ENCODE measurements around the gene FADS2.

Gene FADS2

GRCh38 chr11:61827571-61828378 lies at the start of gene FADS2:
Gene FADS2 (plus strand): TSS chr11:61828300. CDS start chr11:61828391, 91 bp downstream.
- DNase-seq = peak; percentile 71

GRCh38 chr11:61778357-61778886 lies 49.7 kb upstream of the FADS2 start:
- no peak for DNase-seq

GRCh38 chr11:61778920-61779650 lies 49.0 kb upstream of the FADS2 start:
- DNase-seq = no peak

- DNase-seq = no peak
These were observed 48.2 kb upstream of the FADS2 start for GRCh38 chr11:61779666-61780525.

GRCh38 chr11:61780581-61781162 lies 47.4 kb upstream of the FADS2 start:
- no peak for DNase-seq

- DNase-seq = no peak
These were observed 46.5 kb upstream of the FADS2 start for GRCh38 chr11:61781585-61781984.

- no peak for DNase-seq
These were observed 45.8 kb upstream of the FADS2 start for GRCh38 chr11:61782299-61782698.

GRCh38 chr11:61782841-61783240 lies 45.3 kb upstream of the FADS2 start:
- DNase-seq = no peak

GRCh38 chr11:61783717-61784505 lies 44.2 kb upstream of the FADS2 start:
- no peak for DNase-seq

GRCh38 chr11:61784506-61784805 lies 43.6 kb upstream of the FADS2 start:
- no peak for DNase-seq

GRCh38 chr11:61785837-61786402 lies 42.2 kb upstream of the FADS2 start:
- no peak for DNase-seq

- DNase-seq = no peak
These were observed 40.1 kb upstream of the FADS2 start for GRCh38 chr11:61787928-61788491.

- peak; percentile 80 for DNase-seq
These were observed 36.3 kb upstream of the FADS2 start for GRCh38 chr11:61791737-61792309.

- peak; percentile 72 for DNase-seq
These were observed 35.6 kb upstream of the FADS2 start, which contains the start of the genes FEN1 and TMEM258 for GRCh38 chr11:61792310-61793082. Gene FEN1 (plus strand): TSS chr11:61792911. CDS start chr11:61795362, 2,451 bp downstream. Gene TMEM258 (minus strand): TSS chr11:61792599. CDS start chr11:61792558, 41 bp downstream.

GRCh38 chr11:61793083-61793828 lies 34.8 kb upstream of the FADS2 start:
- DNase-seq = no peak

GRCh38 chr11:61793829-61794204 lies 34.3 kb upstream of the FADS2 start:
- no peak for DNase-seq

GRCh38 chr11:61794579-61794978 lies 33.5 kb upstream of the FADS2 start:
- no peak for DNase-seq

GRCh38 chr11:61795459-61795858 lies 32.6 kb upstream of the FADS2 start:
- no peak for DNase-seq

All from NCI-H2029 treated with DMSO at 0.1 percent for 48 hours (cell line).